A549 (cell line): ENCODE data around the gene KDM3A. TPM values are rescaled to one million over a fixed set of nuclear protein-coding genes. Genes with fewer than 3 reads are reported as not detected.

Experiments used
- ATAC-seq, 2 experiments: fragments of 200-7000 bp in 1 of 2; fragments of >200 bp in 1 of 2; cut with Nextera tagmentation in 1 of 2; cut with Tn5 transposase in 1 of 2; 3 replicates each; pipeline versions ENCODE4 v1.8.0 to v1.9.1; 2018 to 2020; ENCODE audit warnings: mild to moderate bottlenecking in 1 of 2, moderate library complexity in 1 of 2
- CTCF ChIA-PET: fragments of 300-600 bp; sonication (Branson Sonifier 250); formaldehyde crosslinking; extraction: SDS; loops from one replicate; lab custom pipeline; 2021; ENCODE audit warnings: antibody characterized with exemption, inconsistent platforms; lab: Yijun Ruan, JAX
- POLR2A ChIA-PET: fragments of 350-600 bp; formaldehyde crosslinking; extraction: SDS; loops from one replicate; lab custom pipeline; 2021; ENCODE audit warnings: antibody characterized with exemption, inconsistent platforms; lab: Yijun Ruan, JAX
- DNase-seq, 2 experiments: peaks; one replicate each; pipeline versions ENCODE4 v3.0.0 to v3.0.0-alpha.2; 2011 to 2016; ENCODE audit warnings: low read depth in 1 of 2, low spot score in 1 of 2
- FAIRE-seq: peaks from 2 replicates; lab custom pipeline; 2011; peaks lifted over from hg19 to GRCh38; lab: Jason Lieb, UNC
- H3K27ac ChIP-seq, 2 experiments: fragments of >200 bp; sonication (Bioruptor Twin); formaldehyde crosslinking; 3 replicates each; pipeline ENCODE4 v1.5.1; 2016 to 2017
- H3K4me1 ChIP-seq: fragments of >200 bp; sonication (Bioruptor Twin); formaldehyde crosslinking; 3 replicates; pipeline ENCODE4 v1.6.1; 2016
- H3K4me2 ChIP-seq: fragments of >200 bp; sonication (Bioruptor Twin); formaldehyde crosslinking; 3 replicates; pipeline ENCODE4 v1.6.1; 2016
- H3K4me3 ChIP-seq: fragments of >200 bp; sonication (Bioruptor Twin); formaldehyde crosslinking; 3 replicates; pipeline ENCODE4 v1.5.1; 2016
- H3K9me3 ChIP-seq: fragments of >200 bp; sonication (Bioruptor Twin); formaldehyde crosslinking; 3 replicates; pipeline ENCODE4 v1.6.1; 2016
- CBX2 ChIP-seq: fragments of 200-600 bp; sonication (generic); IDR thresholded peaks from 2 replicates; pipeline ENCODE4 v1.6.1; 2016; ENCODE audit warnings: low read depth, mild to moderate bottlenecking, borderline replicate concordance
- CTCF ChIP-seq: fragments of >200 bp; sonication (Bioruptor Twin); formaldehyde crosslinking; IDR thresholded peaks from 3 replicates; pipeline ENCODE4 v1.5.1; 2016
- E2F6 ChIP-seq: IDR thresholded peaks from 2 replicates; pipeline ENCODE4 v1.6.1; 2012; ENCODE audit warnings: low read depth, borderline replicate concordance
- EHMT2 ChIP-seq: fragments of 200-600 bp; sonication (generic); IDR thresholded peaks from 2 replicates; pipeline ENCODE4 v1.6.1; 2016; ENCODE audit warnings: antibody characterized with exemption, low read depth, mild to moderate bottlenecking, moderate library complexity
- FOSL2 ChIP-seq, 2 experiments: fragments of 450-650 bp in 1 of 2; fragments of >200 bp in 1 of 2; sonication (Bioruptor Twin) in 1 of 2; formaldehyde crosslinking; IDR thresholded peaks; 2 replicates each; pipeline versions ENCODE4 v1.5.0 to v1.6.1; 2016 to 2020; ENCODE audit warnings: mild to moderate bottlenecking in 1 of 2, moderate library complexity in 1 of 2
- FOXS1 ChIP-seq: fragments of 250-450 bp; sonication (Bioruptor Pico); IDR thresholded peaks from 2 replicates; pipeline ENCODE4 v1.5.0; 2020; ENCODE audit warnings: mild to moderate bottlenecking, moderate library complexity
- GATA3 ChIP-seq: IDR thresholded peaks from 2 replicates; pipeline ENCODE4 v1.6.1; 2012; ENCODE audit warnings: borderline replicate concordance
- HDAC2 ChIP-seq: fragments of 200-600 bp; sonication (generic); IDR thresholded peaks from 2 replicates; pipeline ENCODE4 v1.6.1; 2016
- HOXB5 ChIP-seq: fragments of 250-450 bp; sonication (Bioruptor Pico); IDR thresholded peaks from 2 replicates; pipeline ENCODE4 v1.5.0; 2020; ENCODE audit warnings: mild to moderate bottlenecking, moderate library complexity
- JUN ChIP-seq, 2 experiments: fragments of >200 bp; sonication (Bioruptor Twin); formaldehyde crosslinking; IDR thresholded peaks; 2 replicates in 1 of 2; 3 replicates in 1 of 2; pipeline ENCODE4 v1.6.1; 2016 to 2017
- JUNB ChIP-seq: fragments of >200 bp; sonication (Bioruptor Twin); formaldehyde crosslinking; IDR thresholded peaks from 2 replicates; pipeline ENCODE4 v1.6.1; 2016
- KDM1A ChIP-seq: fragments of 200-600 bp; sonication (generic); IDR thresholded peaks from 2 replicates; pipeline ENCODE4 v1.6.1; 2016; ENCODE audit warnings: low read depth, mild to moderate bottlenecking
- KDM5A ChIP-seq: fragments of 200-600 bp; sonication (generic); IDR thresholded peaks from 2 replicates; pipeline ENCODE4 v1.6.1; 2016; ENCODE audit warnings: antibody characterized with exemption, mild to moderate bottlenecking
- MAFK ChIP-seq: fragments of 450-650 bp; IDR thresholded peaks from 2 replicates; pipeline ENCODE4 v1.6.1; 2014; ENCODE audit not compliant: partially characterized antibody
- NPAS2 ChIP-seq: fragments of 250-450 bp; sonication (Bioruptor Pico); IDR thresholded peaks from 2 replicates; pipeline ENCODE4 v1.8.0; 2022; ENCODE audit warnings: mild to moderate bottlenecking, moderate library complexity, borderline replicate concordance
- PBX3 ChIP-seq: IDR thresholded peaks from 2 replicates; pipeline ENCODE4 v1.6.1; 2012
- PHF8 ChIP-seq: fragments of 200-600 bp; sonication (generic); IDR thresholded peaks from 2 replicates; pipeline ENCODE4 v1.6.1; 2016; ENCODE audit warnings: low read depth, mild to moderate bottlenecking, antibody characterized with exemption, moderate library complexity, borderline replicate concordance
- POLR2A ChIP-seq: IDR thresholded peaks from 2 replicates; pipeline ENCODE4 v1.6.1; 2012; ENCODE audit warnings: mild to moderate bottlenecking, low read length
- POLR2AphosphoS2 ChIP-seq: conservative IDR thresholded peaks from 2 replicates; pipeline ENCODE4 v1.6.1; 2012; ENCODE audit warnings: low read length, improper control_type of control experiment, inconsistent platforms
- RAD21 ChIP-seq, 2 experiments: fragments of >200 bp in 1 of 2; sonication (Bioruptor Twin) in 1 of 2; formaldehyde crosslinking in 1 of 2; IDR thresholded peaks in 1 of 2; conservative IDR thresholded peaks in 1 of 2; 2 replicates in 1 of 2; 3 replicates in 1 of 2; pipeline ENCODE4 v1.6.1; 2012 to 2018; ENCODE audit warnings: inconsistent platforms in 1 of 2
- RARB ChIP-seq: fragments of 250-450 bp; sonication (Bioruptor Pico); IDR thresholded peaks from 2 replicates; pipeline ENCODE4 v1.8.0; 2021; ENCODE audit warnings: mild to moderate bottlenecking, moderate library complexity
- SREBF2 ChIP-seq: fragments of 450-650 bp; IDR thresholded peaks from 2 replicates; pipeline ENCODE4 v1.6.1; 2014; ENCODE audit warnings: mild to moderate bottlenecking, moderate library complexity
- TFCP2L1 ChIP-seq: fragments of 250-450 bp; sonication (Bioruptor Pico); IDR thresholded peaks from 2 replicates; pipeline ENCODE4 v1.5.0; 2021; ENCODE audit warnings: mild to moderate bottlenecking
- ZNF302 ChIP-seq: fragments of 250-450 bp; sonication (Bioruptor Pico); IDR thresholded peaks from 2 replicates; pipeline ENCODE4 v1.9.0; 2021; ENCODE audit warnings: inconsistent platforms, mild to moderate bottlenecking, moderate library complexity
- WGBS: methylation state at CpG from one replicate; pipeline ENCODE4 v1.1.6; 2017; ENCODE audit errors: missing lambda C conversion rate; 5-methylcytosine and 5-hydroxymethylcytosine counted together
- polyA plus RNA-seq, 4 experiments: library from polyadenylated mRNA; depleted of rRNA in 3 of 4; stranded (reverse); fragments of >200 nt; fragmentation: RNase III in 1 of 4; extraction: RNeasy Plus Mini Kit Qiagen cat#74134 plus additional on column Dnase treatment in 1 of 4; gene quantifications; 2 replicates in 3 of 4; 3 replicates in 1 of 4; pipeline ENCODE4 v1.2.3, GENCODE V29; 2011 to 2017
- TF ChIP-seq, protein P1 (sequence below): fragments of >200 bp; sonication (Bioruptor Twin); formaldehyde crosslinking; IDR thresholded peaks from 3 replicates; pipeline ENCODE4 v1.6.1; 2016

The KDM3A gene
- polyA plus RNA-seq, 2 of the 4 experiments (the other 2 are of a cell fraction): 21.2 to 57.0 TPM

- Histone ChIP-seq H3K4me1 (peaks cover 6% of the 10 kb centered on the region; the same call in 1 of the 3 replicates), H3K4me3 (no peak overlapping the region), H3K4me2 (no peak overlapping the region), H3K27ac (no peak overlapping the region), H3K9me3 (no peaks in the 10 kb centered on the region)
- WGBS: 67% methylated on average over 3 of the region's 3 CpGs
- no peak for TF ChIP-seq CBX2
- TF ChIP-seq CTCF: no peak
- no peak for TF ChIP-seq E2F6
- no peak for TF ChIP-seq JUN (IDR thresholded peaks at IDR 0.05)
- TF ChIP-seq GATA3: no peak
- TF ChIP-seq JUNB: no peak
- TF ChIP-seq FOSL2 (IDR thresholded peaks at IDR 0.05): no peak
- no peak for TF ChIP-seq FOSL2 (CRISPR knock-in tag; IDR thresholded peaks at IDR 0.05)
- no peak for TF ChIP-seq ZNF302
- no peak for TF ChIP-seq NPAS2 (CRISPR knock-in tag)
- no peak for TF ChIP-seq TFCP2L1 (CRISPR knock-in tag)
- no peak for TF ChIP-seq POLR2AphosphoS2
- no peak for TF ChIP-seq HOXB5
- no peak for TF ChIP-seq SREBF2
- TF ChIP-seq EHMT2: no peak
- no peak for FAIRE-seq
- CTCF ChIA-PET: interaction anchor here (0.7 to 1.6 kb wide), 3 partner anchors 9 to 10 kb away, joined by 3 to 4 read pairs (median 3); no protein-coding TSS in a partner anchor
- no peak for ATAC-seq
- POLR2A ChIA-PET: no interaction called here
- no peak for DNase-seq
These were observed 35.7 kb downstream of the KDM3A start for GRCh38 chr2:86476918-86477317.

DNA sequence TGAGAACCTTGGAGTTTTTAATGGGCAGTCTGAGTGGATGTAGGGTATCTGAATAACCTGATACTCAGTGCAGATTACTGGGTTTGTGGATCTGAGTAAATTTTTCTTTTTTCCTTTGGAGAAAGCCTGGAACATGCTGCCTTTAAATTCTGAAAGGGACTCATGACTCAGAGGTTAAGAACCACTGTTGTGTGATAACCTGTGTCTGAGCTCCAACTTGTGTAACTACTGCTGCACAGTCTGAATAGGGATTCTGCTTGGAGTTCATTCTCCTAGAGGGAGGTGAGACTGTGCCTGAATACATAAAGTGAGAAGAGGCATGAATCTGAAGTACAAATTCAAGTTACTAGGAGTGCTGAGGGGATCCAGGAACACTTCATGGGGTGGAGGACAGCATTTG lies 36.2 kb downstream of the KDM3A start:
- Histone ChIP-seq H3K9me3 (no peaks in the 10 kb centered on the region), H3K4me3 (no peak overlapping the region), H3K27ac (no peak overlapping the region), H3K4me2 (no peak overlapping the region), H3K4me1 (peaks cover 6% of the 10 kb centered on the region; the same call in 1 of the 3 replicates)
- ATAC-seq (no peak; a peak in 1 of 6 replicates), FAIRE-seq (no peak), DNase-seq (no peak)
- ChIA-PET CTCF (interaction anchor here (0.8 kb wide), 1 partner anchor 9 kb away, joined by 3 read pairs; no protein-coding TSS in a partner anchor), POLR2A (no interaction called here)
- TF ChIP-seq HDAC2 (no peak), RARB (CRISPR knock-in tag) (no peak), MAFK (no peak), RAD21 (conservative IDR thresholded peaks at IDR 0.05 in 1 of 2, IDR thresholded peaks at IDR 0.05 in 1 of 2) (no peak), KDM5A (no peak), PBX3 (no peak), POLR2A (no peak), KDM1A (no peak), FOXS1 (CRISPR knock-in tag) (no peak), PHF8 (no peak), NPAS2 (CRISPR knock-in tag) (no peak)
- TF ChIP-seq, protein P1, sequence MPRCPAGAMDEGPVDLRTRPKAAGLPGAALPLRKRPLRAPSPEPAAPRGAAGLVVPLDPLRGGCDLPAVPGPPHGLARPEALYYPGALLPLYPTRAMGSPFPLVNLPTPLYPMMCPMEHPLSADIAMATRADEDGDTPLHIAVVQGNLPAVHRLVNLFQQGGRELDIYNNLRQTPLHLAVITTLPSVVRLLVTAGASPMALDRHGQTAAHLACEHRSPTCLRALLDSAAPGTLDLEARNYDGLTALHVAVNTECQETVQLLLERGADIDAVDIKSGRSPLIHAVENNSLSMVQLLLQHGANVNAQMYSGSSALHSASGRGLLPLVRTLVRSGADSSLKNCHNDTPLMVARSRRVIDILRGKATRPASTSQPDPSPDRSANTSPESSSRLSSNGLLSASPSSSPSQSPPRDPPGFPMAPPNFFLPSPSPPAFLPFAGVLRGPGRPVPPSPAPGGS: no peak
